K562 (cell line): ENCODE data around the gene HYOU1. TPM values are rescaled to one million over a fixed set of nuclear protein-coding genes. Genes with fewer than 3 reads are reported as not detected.
A peak's percentile ranks its signal among the peaks of the same experiment; 100 is the strongest.

Experiments used
- ATF6 ChIP-seq: sonication (generic); formaldehyde crosslinking; IDR thresholded peaks from 2 replicates; pipeline ENCODE4 v1.4.0; 2020; ENCODE audit warnings: mild to moderate bottlenecking, missing genetic modification reagents
- CTCF ChIP-seq, 3 experiments: IDR thresholded peaks in 2 of 3; conservative IDR thresholded peaks in 1 of 3; 2 replicates each; pipeline ENCODE4 v1.5.1; 2011 to 2012; ENCODE audit warnings: low read length in 3 of 3, mild to moderate bottlenecking in 3 of 3, control low read depth in 2 of 3, improper control_type of control experiment in 1 of 3, inconsistent platforms in 1 of 3, low read depth in 1 of 3, mixed read lengths in 1 of 3, moderate library complexity in 1 of 3; ENCODE audit not compliant: insufficient read depth in 2 of 3
- PML ChIP-seq: IDR thresholded peaks from 2 replicates; pipeline ENCODE4 v1.6.1; 2012; ENCODE audit warnings: low read length, inconsistent platforms
- RBBP5 ChIP-seq: fragments of 200-600 bp; sonication (generic); IDR thresholded peaks from 2 replicates; pipeline ENCODE4 v1.6.1; 2012; ENCODE audit warnings: borderline replicate concordance, mild to moderate bottlenecking, low read length, control low read depth, inconsistent platforms; ENCODE audit not compliant: insufficient read depth, poor library complexity, severe bottlenecking
- RBM25 ChIP-seq: fragments of 200-400 bp; formaldehyde crosslinking; IDR thresholded peaks from 2 replicates; pipeline ENCODE4 v1.6.1; 2018; ENCODE audit warnings: low read length, low read depth, moderate library complexity; ENCODE audit not compliant: severe bottlenecking
- REST ChIP-seq, 2 experiments: fragments of 450-650 bp; formaldehyde crosslinking in 1 of 2; IDR thresholded peaks; 2 replicates each; pipeline versions ENCODE4 v1.4.0 to v1.6.1; 2014 to 2020; ENCODE audit warnings: mild to moderate bottlenecking in 2 of 2, borderline replicate concordance in 1 of 2, low read depth in 1 of 2
- RHOXF2B ChIP-seq: fragments of 250-450 bp; sonication (Bioruptor Pico); conservative IDR thresholded peaks from 2 replicates; pipeline ENCODE4 v1.5.1; 2021
- RNF2 ChIP-seq: sonication (generic); IDR thresholded peaks from 2 replicates; pipeline ENCODE4 v1.6.1; 2016
- ZBTB49 ChIP-seq: sonication (generic); formaldehyde crosslinking; IDR thresholded peaks from 2 replicates; pipeline ENCODE4 v1.8.0; 2022; ENCODE audit warnings: missing genetic modification reagents, mild to moderate bottlenecking, borderline replicate concordance
- ZNF41 ChIP-seq: fragments of 250-450 bp; sonication (Bioruptor Pico); conservative IDR thresholded peaks from 2 replicates; pipeline ENCODE4 v1.4.0; 2020; ENCODE audit warnings: mild to moderate bottlenecking
- polyA plus RNA-seq, 8 experiments: library from polyadenylated mRNA; depleted of rRNA in 4 of 8; stranded (reverse) in 5 of 8; unstranded in 3 of 8; fragments of >200 nt; fragmentation: Nextera tagmentation in 2 of 8; fragmentation: Illumina TruSeq in 1 of 8; extraction: Ambion mirVana in 2 of 8; extraction: Trizol in 1 of 8; gene quantifications; 2 replicates each; pipeline versions ENCODE4 v1.2.1 to v1.2.3, GENCODE V29; 2011 to 2014; ENCODE audit warnings: inconsistent platforms in 1 of 8, missing spikeins in 1 of 8
- total RNA-seq, 7 experiments: library from RNA; depleted of rRNA in 6 of 7; stranded (reverse); fragments of >200 nt in 6 of 7; fragmentation: Illumina TruSeq in 2 of 7; extraction: Trizol in 2 of 7; gene quantifications; 2 replicates each; pipeline versions ENCODE4 v1.2.1 to v1.2.3, GENCODE V29; 2011 to 2021; ENCODE audit warnings: low replicate concordance in 1 of 7

HYOU1 gene
- total and polyA plus RNA-seq, 9 of the 15 experiments (the other 6 are each of a cell fraction or from before 2014, with no cell fraction given): 19.5 to 197 (median 128) TPM

- TF ChIP-seq RHOXF2B: no peak; the same call in 1 of the 2 replicates
- peak; percentile 92 for TF ChIP-seq ZBTB49 (CRISPR knock-in tag)
- peak; percentile 44; the same call in 1 of the 2 replicates for TF ChIP-seq REST (IDR thresholded peaks at IDR 0.05; ENCODE audit: borderline replicate concordance)
- TF ChIP-seq REST (CRISPR knock-in tag; IDR thresholded peaks at IDR 0.05; ENCODE audit: low read depth): peak; percentile 70; the same call in 1 of the 2 replicates
- peak; percentile 98 for TF ChIP-seq PML
- peak; percentile 82 for TF ChIP-seq RBBP5
- TF ChIP-seq RNF2: peak; percentile 72; the same call in 1 of the 2 replicates
- TF ChIP-seq ATF6 (CRISPR knock-in tag): peak; percentile 98
- TF ChIP-seq RBM25: peak; percentile 88
- no peak for TF ChIP-seq ZNF41 (CRISPR knock-in tag)
- TF ChIP-seq CTCF (IDR thresholded peaks at IDR 0.05 in 2 of 3, conservative IDR thresholded peaks at IDR 0.05 in 1 of 3; ENCODE audit: insufficient read depth in 2 of 3, low read depth in 1 of 3, low read length in 3 of 3): peak; percentile 19 to 43 (median 42); a peak in 3 of 6 replicates
Observed at GRCh38 chr11:119095066-119095880, 38.3 kb upstream of the HYOU1 start (continued).
